HPDE6-E6E7 (cell line): ENCODE results near the gene MEF2D.

Source experiments
- DNase-seq: peaks from one replicate; pipeline ENCODE4 v3.0.0; 2011; ENCODE audit warnings: missing footprints; ENCODE audit errors: extremely low spot score

Gene MEF2D

GRCh38 chr1:156444407-156445001 lies 56.1 kb downstream of the MEF2D start:
- DNase-seq = no peak

DNA sequence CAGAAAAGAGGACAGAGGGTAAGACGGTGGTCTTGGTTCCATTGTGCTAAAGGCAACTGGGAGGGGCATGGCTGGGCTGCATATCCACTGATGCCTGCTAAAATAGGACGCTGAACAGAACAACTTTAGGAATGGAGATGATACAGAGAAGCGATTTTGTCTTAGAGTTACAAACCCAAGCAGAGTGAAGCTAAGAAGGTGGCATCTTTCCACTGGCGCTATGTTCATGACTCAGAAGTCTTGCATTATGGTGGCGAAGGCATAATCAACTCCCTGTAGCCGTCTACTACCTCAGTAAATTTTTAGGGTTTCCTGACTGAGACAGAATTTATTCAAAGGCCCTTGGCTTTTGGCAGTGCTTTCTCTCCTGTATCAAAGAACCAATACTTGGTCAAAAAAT lies 57.3 kb downstream of the MEF2D start:
- no peak for DNase-seq

DNA sequence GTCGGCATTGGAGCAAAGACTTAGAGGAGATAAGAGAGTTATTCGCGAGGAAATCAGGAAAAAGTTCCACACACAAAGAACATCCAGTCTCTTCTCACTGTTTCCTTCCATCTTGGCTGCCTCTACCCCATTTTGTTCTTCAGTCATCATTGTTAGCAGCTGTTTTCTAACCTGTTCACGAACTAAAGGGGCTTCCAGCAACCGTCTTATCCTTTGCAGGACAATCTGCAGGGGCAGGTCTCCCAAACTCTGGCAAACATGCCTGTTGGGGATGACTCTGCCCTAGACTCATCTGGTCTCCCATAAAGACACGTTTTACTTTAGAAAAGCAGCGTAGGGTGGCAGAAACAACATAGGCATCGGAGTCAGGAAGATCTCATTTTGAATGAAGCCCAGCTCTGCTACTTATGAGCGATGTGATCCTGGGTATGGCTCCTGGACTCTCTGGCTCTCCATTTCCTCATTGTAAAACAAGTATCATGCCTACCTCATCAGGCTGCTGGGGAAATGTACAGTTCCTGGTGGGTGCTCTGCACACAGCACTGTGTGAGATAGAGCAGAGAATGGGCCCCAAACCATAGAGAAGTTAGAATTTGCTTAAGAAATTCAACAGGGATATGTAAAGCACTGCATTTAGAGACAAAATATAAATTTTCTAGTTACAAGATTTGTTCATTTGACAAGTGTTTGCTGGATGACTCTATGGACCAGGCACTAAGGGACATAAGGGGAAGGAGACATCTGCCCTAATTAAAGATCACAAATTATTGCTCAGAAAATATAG lies 59.7 kb downstream of the MEF2D start:
- no peak for DNase-seq

DNA sequence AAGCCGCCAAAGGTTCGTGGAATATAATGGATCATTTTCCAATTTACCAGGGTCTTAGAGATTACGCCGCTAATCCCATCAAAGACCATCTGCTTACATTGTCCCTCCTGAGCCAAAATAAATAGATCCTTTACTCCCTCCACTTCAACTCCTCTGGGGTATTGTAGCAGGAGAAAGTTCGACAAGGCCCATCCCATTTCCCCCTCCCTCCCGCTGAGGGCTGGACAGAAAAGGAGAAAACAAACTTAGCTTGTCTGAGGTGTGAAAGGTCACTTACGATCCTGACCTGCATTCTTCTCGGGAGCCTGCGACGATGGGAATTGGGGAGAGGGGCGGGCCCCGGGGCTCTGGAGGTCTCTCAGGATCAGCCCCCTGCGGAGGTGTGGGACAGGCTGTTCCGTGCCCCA lies 60.8 kb downstream of the MEF2D start:
- no peak for DNase-seq

GRCh38 chr1:156439036-156439776 lies 61.4 kb downstream of the MEF2D start:
- DNase-seq = no peak

- no peak for DNase-seq
Measured at GRCh38 chr1:156438278-156438987, 62.1 kb downstream of the MEF2D start.

DNA sequence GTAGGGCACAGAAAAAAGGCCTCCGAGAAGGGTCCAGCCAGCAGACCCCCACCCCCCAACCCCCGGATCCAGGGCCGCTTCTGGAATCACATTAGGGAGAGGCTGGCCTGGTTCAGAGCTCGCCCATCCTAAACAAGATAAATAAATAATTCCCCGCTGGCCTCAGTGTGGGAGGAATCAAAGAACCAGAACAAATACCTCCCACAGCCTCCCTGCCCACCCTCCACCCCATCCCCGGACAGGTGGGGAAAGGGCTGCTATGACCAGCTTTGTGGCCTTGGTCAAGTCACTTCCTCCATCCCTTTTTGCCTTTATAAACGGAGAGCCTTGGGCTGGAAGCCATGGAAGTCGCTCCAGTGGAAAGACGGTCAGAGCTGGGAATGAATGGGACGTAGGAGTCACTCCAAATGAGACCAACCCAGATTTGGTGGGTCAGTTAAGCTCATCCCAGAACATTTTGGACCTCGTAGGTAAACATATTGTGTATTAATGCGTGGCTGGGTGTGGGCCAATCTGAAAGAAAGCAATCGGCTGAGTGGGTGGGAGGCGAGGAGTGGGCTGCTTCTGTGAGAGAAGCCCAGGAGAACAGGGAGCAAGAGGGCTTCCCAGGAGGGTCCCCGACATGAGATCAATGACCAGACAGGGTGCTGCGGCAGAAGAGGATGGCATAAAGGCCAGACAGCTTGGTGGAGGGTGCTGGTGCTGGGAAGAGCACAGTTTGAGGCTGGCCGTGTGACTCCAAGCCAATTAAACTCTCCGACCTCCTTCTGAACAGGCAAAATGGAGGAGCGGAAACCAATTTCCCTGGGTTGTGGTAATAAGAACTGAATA lies 63.3 kb downstream of the MEF2D start:
- DNase-seq = no peak

GRCh38 chr1:156436141-156437036 lies 64.2 kb downstream of the MEF2D start:
- DNase-seq = no peak

DNA sequence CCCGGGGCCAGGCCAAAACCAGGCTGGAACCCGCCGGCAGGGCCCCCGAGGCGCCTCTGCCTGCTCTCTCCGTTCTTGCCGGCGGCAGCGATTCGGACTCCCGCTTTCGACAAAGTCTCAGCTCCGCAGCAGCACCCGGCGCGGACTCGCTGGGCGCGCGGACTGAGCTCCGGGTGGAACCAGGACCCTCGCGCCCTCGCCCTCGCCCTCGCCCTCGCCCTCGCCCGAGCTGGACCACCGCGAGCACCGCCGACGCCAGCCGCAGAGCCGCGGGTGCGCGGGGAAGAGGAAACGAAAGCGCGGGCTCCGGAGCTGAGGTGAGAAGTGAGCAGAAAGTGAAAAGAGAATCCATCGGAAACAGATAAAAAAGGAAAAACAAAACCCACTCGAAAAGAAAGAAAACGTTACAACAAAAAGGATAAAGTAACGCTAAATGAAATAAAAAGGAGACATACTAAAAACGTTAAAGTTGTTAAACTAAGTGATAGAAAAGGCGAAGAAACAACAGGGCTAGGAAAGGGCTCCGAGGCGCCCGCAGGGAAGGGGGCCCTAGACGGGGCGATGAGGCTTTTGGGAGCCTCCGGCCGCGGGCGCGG lies 64.9 kb downstream of the MEF2D start:
- no peak for DNase-seq

DNA sequence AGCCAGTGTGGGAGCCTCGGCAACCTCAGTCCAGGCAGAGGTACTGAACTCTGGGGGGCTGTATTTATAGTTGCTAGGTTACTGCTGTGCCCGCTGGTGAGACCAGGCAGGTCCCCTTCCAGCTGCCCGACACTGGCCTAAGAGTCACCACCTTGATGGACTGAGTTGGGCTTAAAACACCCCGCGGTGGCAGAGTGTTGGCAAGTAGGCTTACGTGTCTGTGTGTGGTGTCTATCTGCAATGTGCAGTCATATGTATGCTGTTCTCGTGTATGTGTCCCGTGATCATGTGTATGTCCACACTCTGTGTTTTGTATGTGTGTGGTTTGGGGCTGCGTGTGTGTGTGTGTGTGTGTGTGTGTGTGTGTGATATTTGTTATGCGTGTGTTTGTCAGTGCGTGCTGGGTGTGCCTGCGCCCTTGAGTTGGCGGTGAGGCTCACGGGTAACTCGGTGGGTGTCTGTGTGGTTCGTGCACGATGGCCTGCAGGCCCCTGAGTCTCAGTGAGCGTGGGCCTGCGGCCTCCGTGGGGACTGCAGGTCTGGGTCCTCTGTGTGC lies 65.5 kb downstream of the MEF2D start:
- DNase-seq = no peak

- DNase-seq = no peak
Measured at GRCh38 chr1:156433602-156434001, 67.0 kb downstream of the MEF2D start.

DNA sequence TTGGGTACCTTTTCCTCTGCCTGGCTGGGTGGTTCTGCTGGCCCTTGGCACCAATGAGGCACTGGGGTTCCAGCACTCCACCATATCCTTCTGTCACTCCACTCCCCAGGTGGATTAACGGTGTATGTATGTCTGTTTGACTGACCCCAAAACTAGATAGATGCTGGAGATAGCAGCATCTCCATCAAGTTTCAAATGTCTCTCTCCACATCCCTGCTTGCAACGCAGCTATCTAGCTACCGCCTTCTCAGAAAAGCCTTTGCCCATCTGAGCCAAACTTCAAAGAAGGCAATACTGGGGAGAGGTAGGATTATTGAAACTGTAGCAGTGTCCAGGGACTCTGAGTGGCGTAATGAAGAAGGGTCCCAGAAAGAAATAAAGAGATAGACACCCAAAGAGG lies 67.5 kb downstream of the MEF2D start:
- DNase-seq = no peak

DNA sequence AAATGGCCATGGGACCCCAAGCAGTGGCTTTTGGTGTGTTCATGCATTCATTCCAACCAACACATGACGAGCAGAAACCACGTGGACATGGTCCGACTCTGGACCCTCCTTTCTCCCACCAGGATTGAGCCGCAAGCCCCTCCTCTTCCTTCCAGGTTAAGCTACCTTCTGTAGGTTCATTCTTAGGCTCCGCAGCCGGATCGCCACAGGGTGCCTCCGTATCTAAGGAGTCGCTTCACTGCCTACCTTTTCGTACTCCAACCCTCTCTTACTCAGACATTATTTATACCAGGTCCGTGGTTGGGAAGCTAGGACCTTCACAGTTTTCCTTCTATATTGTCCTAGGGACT lies 67.9 kb downstream of the MEF2D start:
- no peak for DNase-seq

DNA sequence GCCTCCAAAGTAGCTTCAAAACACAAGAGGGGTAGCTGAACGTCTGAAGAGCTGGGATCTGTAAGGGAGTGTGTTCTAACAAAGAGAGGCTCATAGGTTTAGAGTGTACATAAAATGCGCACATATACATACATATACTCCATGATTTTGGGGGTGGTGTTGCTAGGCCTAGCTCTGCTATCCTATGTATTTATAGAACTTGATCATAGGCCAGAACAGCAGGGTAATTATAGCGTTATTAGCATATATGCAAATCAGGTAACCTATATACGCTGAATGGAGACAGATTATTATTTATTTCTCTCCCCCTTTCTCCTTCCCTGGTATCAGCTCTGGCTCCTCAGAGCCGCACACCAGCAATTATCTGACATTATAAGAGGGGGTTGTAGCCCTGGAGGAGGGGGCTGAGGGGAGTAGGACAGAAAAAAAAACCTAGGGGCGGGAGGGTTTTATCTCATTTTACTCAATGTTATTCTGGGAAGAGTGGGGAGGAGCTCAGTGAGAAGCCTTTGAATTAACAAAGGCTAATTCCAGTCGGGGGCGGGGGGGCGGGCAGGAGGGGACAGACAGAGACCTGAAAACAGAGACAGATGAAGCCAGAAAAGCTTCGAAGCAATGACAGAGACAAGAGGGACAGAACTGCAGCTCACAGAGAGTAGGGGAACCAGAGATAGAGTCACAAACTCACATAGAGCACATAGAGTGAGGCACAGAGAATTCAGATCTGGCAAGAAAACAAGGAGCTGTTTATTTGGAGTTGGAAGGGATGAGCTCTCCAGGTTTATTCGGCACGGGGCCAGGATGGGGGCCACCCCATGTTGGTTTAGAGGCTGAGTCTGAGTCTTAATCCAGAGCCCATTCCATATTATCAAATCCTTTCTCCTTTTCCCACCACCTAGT lies 68.6 kb downstream of the MEF2D start:
- DNase-seq = no peak

DNA sequence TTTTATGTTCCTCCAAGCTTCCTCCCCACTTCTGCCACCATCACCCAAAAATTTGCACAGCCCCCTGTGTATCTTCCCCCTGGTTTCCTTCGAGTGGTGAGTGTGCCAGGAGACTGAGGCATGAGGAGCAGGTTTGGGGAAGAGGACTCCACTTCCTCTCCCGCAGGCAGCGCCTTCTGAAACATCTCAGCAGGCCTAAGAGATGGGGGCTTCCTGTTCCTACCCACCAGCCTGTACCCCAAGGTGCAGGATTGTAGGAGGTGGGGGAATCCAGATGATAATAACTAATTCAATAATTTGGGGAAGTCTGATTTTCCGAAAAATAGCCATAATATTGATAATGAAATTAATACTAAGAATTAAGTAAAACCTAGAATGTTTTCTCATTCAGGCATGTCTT lies 69.2 kb downstream of the MEF2D start:
- no peak for DNase-seq

DNA sequence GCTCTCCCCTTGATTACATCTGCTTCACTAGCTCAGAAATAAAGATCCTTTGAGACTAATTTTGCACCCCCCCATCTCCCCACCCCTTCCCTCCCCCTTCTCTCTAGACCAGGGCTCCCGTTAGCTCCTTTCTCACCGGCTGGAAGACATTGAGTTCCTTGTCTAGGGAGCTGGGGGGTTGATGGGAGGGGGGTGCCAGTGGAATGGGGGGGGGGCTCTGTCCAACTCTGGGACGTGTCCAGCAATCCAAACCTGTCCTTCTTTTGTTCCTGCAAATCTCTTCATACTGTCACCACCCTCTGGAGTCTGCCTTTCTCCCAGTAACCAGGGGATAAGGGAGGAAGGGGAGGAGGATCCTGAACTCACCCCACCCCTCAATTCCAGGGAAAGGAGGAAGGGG lies 69.7 kb downstream of the MEF2D start:
- DNase-seq = no peak

DNA sequence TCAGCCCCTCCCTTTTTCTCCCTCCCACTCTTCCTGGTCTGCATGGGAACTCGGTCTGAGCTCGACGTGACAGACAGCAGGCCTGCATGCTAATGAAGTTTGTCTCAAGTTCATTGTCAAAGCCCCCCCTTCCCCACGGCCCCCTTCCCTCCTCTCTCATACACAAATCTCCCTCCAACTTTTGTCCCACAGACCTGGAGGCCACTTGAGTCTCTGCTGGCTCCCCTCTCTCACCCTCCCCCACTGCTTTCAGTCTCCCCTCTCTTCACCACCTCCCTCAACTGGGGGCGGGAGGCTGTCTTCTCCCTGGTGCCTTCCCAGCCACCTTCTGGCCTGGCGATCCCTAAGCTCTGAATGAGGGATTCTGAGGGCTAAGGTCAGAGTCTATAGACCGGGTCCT lies 70.3 kb downstream of the MEF2D start:
- DNase-seq = no peak

DNA sequence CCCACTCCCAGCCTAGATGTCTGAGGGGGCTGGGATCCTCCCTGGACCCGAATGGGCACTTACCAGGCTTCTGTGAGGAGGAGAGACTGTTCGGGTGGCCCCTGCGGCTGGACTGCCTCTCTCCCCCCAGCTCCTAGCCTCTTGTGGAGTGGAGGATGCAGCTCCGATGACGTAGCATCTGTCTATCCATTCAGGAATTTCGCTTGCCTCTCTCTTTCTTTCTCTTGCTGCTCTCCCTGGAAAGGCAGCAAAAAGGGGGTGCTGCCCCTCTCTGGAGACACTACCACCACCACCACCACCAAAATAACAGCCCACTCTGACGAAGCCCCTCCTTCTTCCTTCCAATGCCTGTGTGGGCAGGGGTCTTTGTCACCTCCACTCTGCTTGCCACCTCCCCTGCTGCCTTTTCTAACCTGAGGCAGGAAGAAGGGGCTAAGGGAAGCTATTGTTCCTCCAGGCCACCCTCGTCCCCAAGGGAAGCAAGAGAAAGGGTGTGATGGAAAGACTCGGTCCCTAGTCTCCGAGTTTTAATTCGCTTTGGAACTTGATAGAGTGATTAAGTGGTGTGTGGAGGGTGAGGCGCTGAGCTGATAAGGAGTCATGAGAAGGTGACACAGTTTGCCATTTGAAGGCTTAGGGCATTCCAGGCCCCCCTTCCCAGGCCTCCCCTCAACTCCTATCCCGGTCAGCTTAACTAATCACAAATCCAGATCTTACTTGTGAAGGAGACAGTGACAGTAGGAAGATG lies 71.1 kb downstream of the MEF2D start:
- DNase-seq = no peak
